ENCODE measurements around the gene COX15.

DNA sequence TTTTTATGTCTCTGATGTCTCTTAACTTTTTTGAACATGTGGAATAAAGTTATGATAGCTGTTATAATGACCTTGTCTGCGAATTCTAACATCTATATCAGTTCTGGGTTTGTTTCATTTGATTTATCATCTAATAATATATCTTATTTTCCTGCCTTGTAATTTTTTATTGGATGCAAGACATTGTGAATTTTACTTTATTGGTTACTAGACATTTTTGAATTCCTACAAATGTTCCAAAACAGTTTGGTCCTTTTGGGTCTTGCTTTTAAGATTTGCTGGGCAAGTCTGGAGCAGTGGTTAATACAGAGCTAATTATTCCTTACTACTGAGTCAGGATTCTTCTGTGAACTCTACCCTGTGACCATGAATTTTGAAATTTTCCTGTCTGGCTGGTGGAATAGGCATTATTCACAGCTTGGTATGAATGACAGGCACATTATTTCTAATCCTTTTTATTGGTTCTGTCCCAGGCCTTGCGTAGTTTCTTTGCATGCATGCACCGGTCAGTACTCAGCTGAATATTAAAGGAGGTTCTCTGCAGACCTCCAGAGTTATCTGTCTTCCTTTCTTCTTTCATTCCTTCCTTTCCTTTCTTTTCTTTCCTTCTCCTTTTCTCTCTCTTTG, 9.1 kb upstream of the COX15 start:
- TF ChIP-seq MAFK (IDR thresholded peaks at IDR 0.05; ENCODE audit: low read depth, low read length) = peak; percentile 93
- TF ChIP-seq POLR2A (IDR thresholded peaks at IDR 0.05; ENCODE audit: low read depth, low read length) = no peak
- no peak for TF ChIP-seq MXI1 (IDR thresholded peaks at IDR 0.05; ENCODE audit: borderline replicate concordance, low read depth, low read length)
- TF ChIP-seq, protein P1, sequence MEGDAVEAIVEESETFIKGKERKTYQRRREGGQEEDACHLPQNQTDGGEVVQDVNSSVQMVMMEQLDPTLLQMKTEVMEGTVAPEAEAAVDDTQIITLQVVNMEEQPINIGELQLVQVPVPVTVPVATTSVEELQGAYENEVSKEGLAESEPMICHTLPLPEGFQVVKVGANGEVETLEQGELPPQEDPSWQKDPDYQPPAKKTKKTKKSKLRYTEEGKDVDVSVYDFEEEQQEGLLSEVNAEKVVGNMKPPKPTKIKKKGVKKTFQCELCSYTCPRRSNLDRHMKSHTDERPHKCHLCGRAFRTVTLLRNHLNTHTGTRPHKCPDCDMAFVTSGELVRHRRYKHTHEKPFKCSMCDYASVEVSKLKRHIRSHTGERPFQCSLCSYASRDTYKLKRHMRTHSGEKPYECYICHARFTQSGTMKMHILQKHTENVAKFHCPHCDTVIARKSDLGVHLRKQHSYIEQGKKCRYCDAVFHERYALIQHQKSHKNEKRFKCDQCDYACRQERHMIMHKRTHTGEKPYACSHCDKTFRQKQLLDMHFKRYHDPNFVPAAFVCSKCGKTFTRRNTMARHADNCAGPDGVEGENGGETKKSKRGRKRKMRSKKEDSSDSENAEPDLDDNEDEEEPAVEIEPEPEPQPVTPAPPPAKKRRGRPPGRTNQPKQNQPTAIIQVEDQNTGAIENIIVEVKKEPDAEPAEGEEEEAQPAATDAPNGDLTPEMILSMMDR (conservative IDR thresholded peaks at IDR 0.05; ENCODE audit: low read depth, low read length) = no peak
- TF ChIP-seq RFX5 (IDR thresholded peaks at IDR 0.05; ENCODE audit: low read depth, low read length) = no peak
- no peak for TF ChIP-seq CEBPB (IDR thresholded peaks at IDR 0.05; ENCODE audit: low read depth, low read length)
- no peak for TF ChIP-seq SMC3 (IDR thresholded peaks at IDR 0.05; ENCODE audit: low read depth, low read length)
- TF ChIP-seq MAZ (IDR thresholded peaks at IDR 0.05; ENCODE audit: borderline replicate concordance, low read depth, low read length) = no peak
- no peak for TF ChIP-seq RCOR1 (IDR thresholded peaks at IDR 0.05; ENCODE audit: insufficient replicate concordance, low read length)
- no peak for TF ChIP-seq FOS (IDR thresholded peaks at IDR 0.05; ENCODE audit: low read depth, low read length)
